ENCODE results near the gene RARA. TPM values are rescaled to one million over a fixed set of nuclear protein-coding genes. Genes with fewer than 3 reads are reported as not detected.

RARA gene
- total and polyA plus RNA-seq, 2 donors (not counting 1 experiment from before 2014, with no cell fraction given): 7.0 to 7.8 TPM

DNA sequence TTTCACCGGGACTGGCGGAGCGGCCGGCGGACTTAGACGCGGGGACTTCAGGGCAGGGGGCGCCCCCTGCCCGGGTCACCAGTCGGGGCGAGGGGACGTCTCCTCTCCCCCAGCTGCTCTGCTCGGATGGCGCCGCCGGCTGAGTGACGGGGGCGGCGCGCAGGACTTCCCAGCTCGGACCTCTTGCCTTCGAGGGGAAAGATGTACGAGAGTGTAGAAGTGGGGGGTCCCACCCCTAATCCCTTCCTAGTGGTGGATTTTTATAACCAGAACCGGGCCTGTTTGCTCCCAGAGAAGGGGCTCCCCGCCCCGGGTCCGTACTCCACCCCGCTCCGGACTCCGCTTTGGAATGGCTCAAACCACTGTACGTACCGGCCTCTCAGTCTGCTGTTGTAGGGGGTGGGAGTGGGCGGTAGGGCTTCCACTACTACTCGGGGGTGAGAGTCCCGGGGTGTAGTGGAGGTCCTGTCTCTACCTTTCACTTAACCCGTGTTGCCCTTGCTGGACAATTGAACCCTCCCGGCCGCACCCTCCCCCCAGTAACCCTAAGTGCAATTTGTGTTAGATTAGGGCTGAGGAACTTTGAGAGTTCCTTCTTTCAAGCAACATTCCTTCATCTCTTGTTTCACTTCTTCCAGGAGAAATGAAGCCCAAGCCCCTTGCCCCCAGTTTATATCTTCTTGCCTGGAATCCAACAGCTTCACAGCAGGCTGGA, 33.7 kb downstream of the RARA start:
- Histone ChIP-seq H3K4me3 (replicated peaks in 1 of 4; ENCODE audit: control extremely low read depth in 1 of 4, insufficient read depth in 1 of 4, low read depth in 3 of 4, low read length in 4 of 4) (peak overlapping the region; percentile 59 to 82 (median 74)), H2AFZ (ENCODE audit: low read length) (no peak overlapping the region), H4K20me1 (ENCODE audit: control insufficient read depth, extremely low read depth, insufficient read depth, low read length) (no peaks in the 10 kb centered on the region), H3K4me2 (ENCODE audit: extremely low read depth, insufficient read depth, low read length) (peak overlapping the region; percentile 92), H3K27me3 (ENCODE audit: control insufficient read depth, insufficient read depth, low read length) (no peaks in the 10 kb centered on the region), H3K9ac (ENCODE audit: insufficient read depth, low read length) (peak overlapping the region; percentile 77), H3K79me2 (ENCODE audit: control insufficient read depth, insufficient read depth, low read length) (peaks cover 18% of the 10 kb centered on the region), H3K27ac (ENCODE audit: insufficient read depth, low read length) (peak overlapping the region; percentile 68), H3K36me3 (ENCODE audit: control insufficient read depth, insufficient read depth, low read length) (no peaks in the 10 kb centered on the region), H3K4me1 (ENCODE audit: control insufficient read depth, extremely low read depth, insufficient read depth, low read length) (peaks cover 35% of the 10 kb centered on the region), H3K9me3 (ENCODE audit: control insufficient read depth, insufficient read depth, low read depth, low read length) (no peaks in the 10 kb centered on the region)
- TF ChIP-seq EZH2 (IDR thresholded peaks at IDR 0.05; ENCODE audit: low read length, missing control alignments) (no peak), CTCF (conservative IDR thresholded peaks at IDR 0.05 in 1 of 2, IDR thresholded peaks at IDR 0.05 in 1 of 2; ENCODE audit: low read depth in 1 of 2, low read length in 2 of 2) (no peak)
- no peak for DNase-seq (ENCODE audit: low read depth in 2 of 2)

- H3K79me2 ChIP-seq (ENCODE audit: control insufficient read depth, insufficient read depth, low read length): peaks cover 25% of the 10 kb centered on the region
- DNase-seq (ENCODE audit: low read depth in 2 of 2): no peak
- H4K20me1 ChIP-seq (ENCODE audit: control insufficient read depth, extremely low read depth, insufficient read depth, low read length): no peaks in the 10 kb centered on the region
- H3K4me2 ChIP-seq (ENCODE audit: extremely low read depth, insufficient read depth, low read length): peak overlapping the region; percentile 92
- H3K9me3 ChIP-seq (ENCODE audit: control insufficient read depth, insufficient read depth, low read depth, low read length): no peaks in the 10 kb centered on the region
- H3K4me1 ChIP-seq (ENCODE audit: control insufficient read depth, extremely low read depth, insufficient read depth, low read length): peaks cover 42% of the 10 kb centered on the region
- TF ChIP-seq CTCF (conservative IDR thresholded peaks at IDR 0.05 in 1 of 2, IDR thresholded peaks at IDR 0.05 in 1 of 2; ENCODE audit: low read depth in 1 of 2, low read length in 2 of 2): no peak
- no peak for TF ChIP-seq EZH2 (IDR thresholded peaks at IDR 0.05; ENCODE audit: low read length, missing control alignments)
- no peak overlapping the region for H3K9ac ChIP-seq (ENCODE audit: insufficient read depth, low read length)
- no peak overlapping the region for H2AFZ ChIP-seq (ENCODE audit: low read length)
- H3K4me3 ChIP-seq (replicated peaks in 1 of 4; ENCODE audit: control extremely low read depth in 1 of 4, insufficient read depth in 1 of 4, low read depth in 3 of 4, low read length in 4 of 4): peak overlapping the region; percentile 59 to 82 (median 74)
- peak overlapping the region; percentile 68 for H3K27ac ChIP-seq (ENCODE audit: insufficient read depth, low read length)
- peaks cover 3% of the 10 kb centered on the region for H3K36me3 ChIP-seq (ENCODE audit: control insufficient read depth, insufficient read depth, low read length)
- no peaks in the 10 kb centered on the region for H3K27me3 ChIP-seq (ENCODE audit: control insufficient read depth, insufficient read depth, low read length)
These were observed 34.5 kb downstream of the RARA start for GRCh38 chr17:40343219-40344119.

All from fibroblast of lung (primary cell).